Stimulated activated CD4-positive, alpha-beta T cell treated with anti-CD3 and anti-CD28 coated beads, Interleukin-4, amount 100 ng/mL, for 4 hours (primary cell): Measurements from ENCODE around the gene TTC21A.
"Not testable (repeated sequence)": the region's sequence is repeated elsewhere in the genome, so short reads cannot be mapped to it uniquely, and the experiment has no call there.

Source experiments
- DNase-seq, 2 experiments: peaks; one replicate each; pipeline ENCODE4 v3.0.0-alpha.2; 2020

TTC21A gene, protein sequence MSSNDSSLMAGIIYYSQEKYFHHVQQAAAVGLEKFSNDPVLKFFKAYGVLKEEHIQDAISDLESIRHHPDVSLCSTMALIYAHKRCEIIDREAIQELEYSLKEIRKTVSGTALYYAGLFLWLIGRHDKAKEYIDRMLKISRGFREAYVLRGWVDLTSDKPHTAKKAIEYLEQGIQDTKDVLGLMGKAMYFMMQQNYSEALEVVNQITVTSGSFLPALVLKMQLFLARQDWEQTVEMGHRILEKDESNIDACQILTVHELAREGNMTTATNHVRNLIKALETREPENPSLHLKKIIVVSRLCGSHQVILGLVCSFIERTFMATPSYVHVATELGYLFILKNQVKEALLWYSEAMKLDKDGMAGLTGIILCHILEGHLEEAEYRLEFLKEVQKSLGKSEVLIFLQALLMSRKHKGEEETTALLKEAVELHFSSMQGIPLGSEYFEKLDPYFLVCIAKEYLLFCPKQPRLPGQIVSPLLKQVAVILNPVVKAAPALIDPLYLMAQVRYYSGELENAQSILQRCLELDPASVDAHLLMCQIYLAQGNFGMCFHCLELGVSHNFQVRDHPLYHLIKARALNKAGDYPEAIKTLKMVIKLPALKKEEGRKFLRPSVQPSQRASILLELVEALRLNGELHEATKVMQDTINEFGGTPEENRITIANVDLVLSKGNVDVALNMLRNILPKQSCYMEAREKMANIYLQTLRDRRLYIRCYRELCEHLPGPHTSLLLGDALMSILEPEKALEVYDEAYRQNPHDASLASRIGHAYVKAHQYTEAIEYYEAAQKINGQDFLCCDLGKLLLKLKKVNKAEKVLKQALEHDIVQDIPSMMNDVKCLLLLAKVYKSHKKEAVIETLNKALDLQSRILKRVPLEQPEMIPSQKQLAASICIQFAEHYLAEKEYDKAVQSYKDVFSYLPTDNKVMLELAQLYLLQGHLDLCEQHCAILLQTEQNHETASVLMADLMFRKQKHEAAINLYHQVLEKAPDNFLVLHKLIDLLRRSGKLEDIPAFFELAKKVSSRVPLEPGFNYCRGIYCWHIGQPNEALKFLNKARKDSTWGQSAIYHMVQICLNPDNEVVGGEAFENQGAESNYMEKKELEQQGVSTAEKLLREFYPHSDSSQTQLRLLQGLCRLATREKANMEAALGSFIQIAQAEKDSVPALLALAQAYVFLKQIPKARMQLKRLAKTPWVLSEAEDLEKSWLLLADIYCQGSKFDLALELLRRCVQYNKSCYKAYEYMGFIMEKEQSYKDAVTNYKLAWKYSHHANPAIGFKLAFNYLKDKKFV (N-terminal part only)

GRCh38 chr3:39107388-39108199 lies at the start of gene TTC21A, which contains the start of gene GORASP1:
Gene TTC21A (plus strand): TSS chr3:39107680. CDS start chr3:39107838, 158 bp downstream.
Gene GORASP1 (minus strand): TSS chr3:39107627. CDS start chr3:39107541, 86 bp downstream.
- DNase-seq: peak; percentile 56 to 63

GRCh38 chr3:39061228-39061627 lies 46.3 kb upstream of the TTC21A start:
- DNase-seq: not testable (repeated sequence)

DNA sequence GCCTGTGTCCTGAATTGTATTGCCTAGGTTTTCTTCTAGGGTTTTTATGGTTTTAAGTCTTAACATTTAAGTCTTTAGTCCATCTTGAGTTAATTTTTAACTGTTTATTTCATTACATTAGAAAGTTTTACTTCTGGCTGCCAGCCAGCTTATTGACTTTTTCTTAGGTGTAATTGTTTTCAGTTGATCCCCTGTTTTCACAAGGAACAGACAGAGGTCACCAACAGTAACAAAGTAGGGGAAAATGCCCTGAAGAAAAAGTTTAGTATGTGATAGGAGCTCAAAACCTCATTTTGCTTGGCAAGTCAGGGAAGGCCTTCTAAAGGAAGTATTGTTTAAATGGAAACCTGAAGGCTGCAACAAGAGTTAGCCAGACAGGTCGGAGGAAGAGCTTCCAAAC lies 45.3 kb upstream of the TTC21A start:
- no peak for DNase-seq

- DNase-seq: no peak
Measured at GRCh38 chr3:39063143-39063542, 44.3 kb upstream of the TTC21A start.

DNA sequence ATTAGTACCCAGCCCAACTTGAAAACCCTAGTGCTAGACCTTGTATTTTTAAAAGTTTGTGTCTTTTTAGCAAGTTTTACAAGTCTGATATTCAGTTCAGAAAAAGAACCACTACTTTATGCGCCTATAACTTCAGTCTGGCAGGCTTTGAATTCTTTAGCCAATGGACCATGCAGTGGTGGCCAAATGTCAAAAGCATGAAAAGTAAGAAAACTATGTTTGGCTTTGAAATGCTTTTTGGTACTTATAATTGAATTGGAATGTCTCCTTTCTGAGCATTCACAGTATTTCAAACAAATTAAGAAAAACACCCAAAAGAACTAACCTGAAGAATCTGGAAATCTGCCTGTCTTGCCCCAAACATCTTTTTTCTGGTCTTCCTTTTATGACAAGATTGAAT lies 42.8 kb upstream of the TTC21A start:
- DNase-seq: no peak

- DNase-seq: peak; percentile 5 to 6
Measured at GRCh38 chr3:39065197-39065596, 42.3 kb upstream of the TTC21A start.

DNA sequence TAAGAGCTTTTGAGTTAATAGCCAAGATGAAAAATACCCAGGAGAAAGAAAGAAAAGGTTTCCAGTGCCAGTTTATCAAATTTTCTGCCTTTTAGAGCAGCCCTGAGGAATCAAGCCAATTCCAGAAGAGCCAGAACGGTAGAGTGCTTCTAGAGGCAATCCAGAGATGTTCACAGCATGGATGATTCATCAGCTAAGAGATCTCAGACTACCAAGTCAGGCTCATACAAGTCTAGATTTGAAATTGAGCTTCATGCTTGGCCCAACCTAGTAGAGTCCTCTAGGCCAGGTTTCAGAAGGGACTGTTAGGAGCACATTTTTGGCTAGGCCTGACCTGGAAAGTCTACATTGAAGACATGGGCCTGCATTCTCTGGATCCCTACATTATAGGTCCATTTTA lies 40.2 kb upstream of the TTC21A start:
- DNase-seq: no peak

DNA sequence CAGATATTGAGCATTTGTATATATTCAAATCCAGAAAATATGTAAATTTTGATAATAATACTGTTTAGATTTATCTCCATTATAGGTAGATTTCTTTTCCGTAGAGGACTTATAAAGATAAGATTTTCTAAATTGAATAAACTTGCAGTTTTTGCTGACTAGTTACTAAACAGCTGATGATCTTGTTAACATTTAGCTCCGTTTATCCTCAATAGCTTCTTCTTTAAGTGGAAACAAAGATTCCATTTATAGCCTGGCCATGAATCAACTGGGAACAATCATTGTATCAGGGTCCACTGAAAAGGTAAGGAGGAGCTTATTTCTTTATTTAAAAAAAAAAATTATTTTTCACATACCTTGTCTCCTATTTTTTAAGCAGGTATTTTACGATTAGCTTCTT lies 38.9 kb upstream of the TTC21A start:
- no peak for DNase-seq

- DNase-seq: no peak
Measured at GRCh38 chr3:39075910-39076309, 31.6 kb upstream of the TTC21A start.

- DNase-seq: no peak
Measured at GRCh38 chr3:39079530-39079929, 27.9 kb upstream of the TTC21A start.

GRCh38 chr3:39080026-39080425 lies 27.5 kb upstream of the TTC21A start:
- no peak for DNase-seq

- DNase-seq: no peak
Measured at GRCh38 chr3:39082666-39083313, 24.7 kb upstream of the TTC21A start.

DNA sequence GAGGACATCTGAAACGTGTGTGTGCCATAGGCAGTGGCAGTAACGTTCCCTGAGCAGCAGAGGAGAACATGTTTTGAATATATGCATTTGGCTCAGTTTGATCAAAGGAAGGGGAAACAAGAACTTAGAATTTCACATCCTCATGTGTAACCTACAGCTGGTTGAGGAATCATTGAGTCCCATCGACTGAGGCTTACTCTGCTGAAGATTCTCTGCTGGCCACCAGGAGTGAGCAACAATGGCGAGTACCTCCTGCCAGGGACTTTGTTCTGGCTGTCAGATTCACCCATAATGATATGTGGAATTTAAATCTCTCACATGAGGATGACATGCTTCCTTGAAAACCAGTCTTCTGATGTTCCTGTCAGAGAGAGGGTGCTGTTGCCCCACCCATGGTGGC lies 21.3 kb upstream of the TTC21A start:
- no peak for DNase-seq

- no peak for DNase-seq
Measured at GRCh38 chr3:39088456-39088855, 19.0 kb upstream of the TTC21A start.

GRCh38 chr3:39088889-39089288 lies 18.6 kb upstream of the TTC21A start:
- no peak for DNase-seq

DNA sequence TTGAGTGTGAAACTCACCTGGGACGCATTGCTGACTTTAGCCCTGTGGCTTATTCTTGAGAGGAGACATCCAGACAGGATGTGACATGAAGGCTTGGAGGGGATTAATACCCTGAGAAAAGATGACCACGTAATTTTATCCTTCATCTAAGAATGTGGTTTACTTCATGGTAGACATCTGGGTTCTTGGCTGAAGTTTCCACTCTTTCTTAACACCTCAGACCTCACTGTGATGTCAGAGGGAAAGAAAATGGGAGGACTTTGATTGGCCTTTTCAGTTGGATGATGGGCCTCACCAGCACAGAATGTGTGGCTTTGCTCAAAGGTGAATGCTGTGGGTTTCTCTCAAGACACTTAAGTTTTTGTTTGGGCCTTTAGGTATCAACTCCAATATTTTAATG lies 16.6 kb upstream of the TTC21A start:
- DNase-seq: no peak

GRCh38 chr3:39094851-39095677 lies 12.4 kb upstream of the TTC21A start:
- DNase-seq: no peak

GRCh38 chr3:39095778-39096177 lies 11.7 kb upstream of the TTC21A start:
- no peak for DNase-seq

DNA sequence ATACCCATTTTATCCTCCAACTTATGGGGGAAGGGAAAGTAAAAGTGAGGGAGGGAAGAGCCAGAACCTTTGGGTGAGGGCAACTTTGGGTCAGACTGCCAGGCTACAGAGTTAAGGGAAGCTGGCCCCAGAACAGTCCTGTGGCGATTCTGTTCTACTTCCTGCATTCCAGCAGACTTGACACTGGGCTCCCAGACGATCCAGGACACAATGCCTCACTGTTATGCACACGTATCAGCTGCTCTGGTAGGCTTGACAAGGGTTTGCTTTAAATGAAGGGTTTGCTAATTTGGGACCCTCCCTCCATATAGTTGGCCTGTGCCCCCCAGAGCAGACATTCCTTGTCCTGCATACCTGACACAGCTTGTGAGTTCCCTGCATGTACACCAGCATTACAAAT lies 10.7 kb upstream of the TTC21A start:
- DNase-seq: no peak

- no peak for DNase-seq
Measured at GRCh38 chr3:39097716-39098472, 9.6 kb upstream of the TTC21A start.
